ENCODE data around the gene PCAT7.
"Not testable (repeated sequence)": the region's sequence is repeated elsewhere in the genome, so short reads cannot be mapped to it uniquely, and the experiment has no call there.

The PCAT7 gene

DNA sequence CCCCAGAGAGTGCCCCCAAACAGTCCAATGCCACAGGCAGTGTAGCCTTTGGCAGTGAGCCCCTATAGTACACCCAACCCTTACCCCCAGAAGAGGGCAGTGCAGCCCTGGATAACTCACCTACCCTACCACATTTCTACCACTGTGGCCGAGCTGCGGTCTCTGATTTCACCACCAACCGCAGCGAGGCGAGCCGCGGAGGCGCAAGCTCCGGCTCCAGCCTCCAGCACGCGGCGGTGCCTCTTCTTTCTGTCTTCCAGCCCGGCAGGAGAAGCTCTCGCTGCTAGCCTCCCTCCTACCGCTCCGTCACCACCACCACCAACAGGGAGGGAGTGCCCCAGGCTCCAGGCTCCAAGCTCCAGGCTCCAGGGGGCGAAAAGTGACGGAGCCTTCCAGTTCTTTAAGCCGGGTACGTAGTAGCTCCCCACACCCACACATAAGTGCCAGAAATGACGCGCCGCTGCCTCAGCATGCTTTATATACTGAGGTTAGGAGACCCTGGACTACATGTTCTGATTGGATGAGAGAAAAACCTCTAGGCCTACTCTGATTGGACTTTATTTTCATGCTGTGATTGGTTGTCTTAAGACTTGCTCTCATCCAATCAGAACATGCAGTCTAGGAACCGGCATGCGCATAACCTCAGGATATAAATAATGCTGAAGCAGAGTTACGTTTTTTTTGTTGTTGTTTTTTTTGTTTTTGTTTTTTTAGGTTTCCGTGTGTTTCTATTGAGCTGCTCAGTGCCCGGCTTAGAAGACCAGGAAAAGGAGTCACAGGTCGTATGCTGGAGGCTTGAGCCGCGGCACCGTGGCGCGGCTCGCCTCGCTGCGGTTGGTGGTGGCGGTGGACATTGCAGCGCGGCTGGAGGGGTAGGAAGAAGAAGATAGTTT, at the start of gene PCAT7:
TSS of gene PCAT7 (plus strand) at position 645 of the 893 bp plus-strand sequence.
- peak; percentile 1 to 35 for DNase-seq (ENCODE audit: low read depth in 2 of 2)

DNA sequence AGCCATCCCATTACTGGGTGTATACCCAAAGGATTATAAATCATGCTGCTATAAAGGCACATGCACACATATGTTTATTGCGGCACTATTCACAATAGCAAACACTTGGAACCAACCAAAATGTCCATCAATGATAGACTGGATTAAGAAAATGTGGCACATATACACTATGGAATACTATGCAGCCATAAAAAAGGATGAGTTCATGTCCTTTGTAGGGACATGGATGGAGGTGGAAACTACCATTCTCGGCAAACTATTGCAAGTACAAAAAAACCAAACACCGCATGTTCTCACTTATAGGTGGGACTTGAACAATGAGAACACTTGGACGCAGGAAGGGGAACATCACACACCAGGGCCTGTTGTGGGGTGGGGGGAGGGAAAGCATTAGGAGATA, 48.5 kb upstream of the PCAT7 start:
- not testable (repeated sequence) for DNase-seq (ENCODE audit: low read depth in 2 of 2)

DNA sequence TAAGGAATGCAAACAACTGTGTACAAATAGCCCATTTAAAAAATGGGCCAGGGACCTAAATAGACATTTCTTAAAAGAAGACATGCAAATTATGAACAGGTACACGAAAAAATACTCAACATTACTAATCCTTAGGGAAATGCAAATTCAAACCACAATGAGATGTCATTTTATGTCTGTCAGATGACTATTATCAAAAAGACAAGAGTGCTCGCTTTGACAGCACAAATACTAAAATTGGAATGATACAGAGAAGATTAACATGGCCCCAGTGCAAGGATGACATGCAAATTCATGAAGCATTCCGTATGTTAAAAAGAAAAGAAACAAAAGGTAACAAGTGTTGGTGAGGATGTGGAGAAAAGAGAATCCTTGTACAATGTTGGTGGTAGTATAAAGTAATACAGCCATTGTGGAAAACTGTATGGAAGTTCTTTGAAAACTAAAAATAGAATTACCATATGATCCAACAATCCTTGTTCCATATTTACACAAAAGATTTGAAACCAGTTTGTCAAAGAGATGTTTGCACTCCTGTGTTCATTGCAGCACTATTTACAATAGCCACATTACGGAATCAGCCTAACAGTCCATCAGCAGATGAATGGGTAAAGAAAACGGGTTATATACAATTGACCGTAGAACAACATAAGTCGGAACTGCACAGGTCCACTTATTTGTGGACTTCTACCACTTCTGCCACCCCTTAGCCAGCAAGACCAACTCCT, 47.2 kb upstream of the PCAT7 start:
- no peak for DNase-seq (ENCODE audit: low read depth in 2 of 2)

DNA sequence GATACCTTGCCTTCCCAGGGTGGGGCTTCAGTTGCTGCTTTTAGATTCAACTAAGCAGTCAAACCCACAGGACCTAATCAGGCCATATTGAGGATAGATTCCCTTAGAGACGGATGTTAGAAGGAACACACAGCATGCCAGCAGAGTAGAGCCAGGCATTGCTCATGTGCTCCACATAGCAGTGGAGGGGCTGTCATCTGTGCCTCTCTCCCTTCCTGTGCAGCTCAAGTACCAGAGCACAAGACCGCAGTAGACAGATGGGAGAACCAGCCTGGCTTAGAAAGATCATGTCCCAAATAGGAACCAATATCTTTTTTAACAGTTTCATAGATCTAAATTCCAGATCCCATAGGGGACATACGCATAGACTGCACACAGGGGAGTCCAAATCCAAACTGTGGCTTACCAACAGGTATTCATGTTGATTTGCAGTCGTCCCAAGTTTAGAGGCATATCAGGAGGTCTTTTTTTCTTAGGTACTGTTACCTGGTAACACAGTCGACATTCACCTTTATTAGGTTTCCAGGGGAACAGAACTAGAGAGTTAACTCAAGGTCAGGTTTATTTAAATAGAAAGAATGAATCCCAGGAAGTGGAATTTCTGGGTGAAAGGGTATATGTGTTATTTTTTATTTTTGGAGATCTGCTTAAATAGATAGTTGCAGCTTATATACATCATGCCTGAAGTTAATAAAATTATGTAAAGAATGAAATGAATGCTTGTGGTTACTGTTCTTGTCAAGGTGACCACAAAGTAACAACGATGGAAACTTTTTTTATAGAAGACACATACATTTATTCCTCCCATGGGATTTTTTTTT, 43.5 kb upstream of the PCAT7 start:
- DNase-seq (ENCODE audit: low read depth in 2 of 2): no peak

DNA sequence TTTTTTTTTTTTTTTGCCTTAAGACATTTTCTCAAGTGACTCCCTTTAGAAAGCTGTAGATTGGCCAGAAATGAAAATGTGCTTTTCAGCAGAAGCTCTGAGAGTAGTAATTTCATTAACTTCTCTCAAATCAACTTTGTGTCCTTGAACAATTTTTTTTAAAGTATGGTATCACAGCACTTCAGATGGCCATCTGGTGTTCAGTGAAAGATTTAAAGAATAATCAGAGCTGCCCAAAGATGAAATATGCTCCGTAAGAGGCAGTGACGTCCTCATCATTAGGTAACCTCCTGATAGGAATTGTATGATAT, 43.0 kb upstream of the PCAT7 start:
- DNase-seq (ENCODE audit: low read depth in 2 of 2): no peak

DNA sequence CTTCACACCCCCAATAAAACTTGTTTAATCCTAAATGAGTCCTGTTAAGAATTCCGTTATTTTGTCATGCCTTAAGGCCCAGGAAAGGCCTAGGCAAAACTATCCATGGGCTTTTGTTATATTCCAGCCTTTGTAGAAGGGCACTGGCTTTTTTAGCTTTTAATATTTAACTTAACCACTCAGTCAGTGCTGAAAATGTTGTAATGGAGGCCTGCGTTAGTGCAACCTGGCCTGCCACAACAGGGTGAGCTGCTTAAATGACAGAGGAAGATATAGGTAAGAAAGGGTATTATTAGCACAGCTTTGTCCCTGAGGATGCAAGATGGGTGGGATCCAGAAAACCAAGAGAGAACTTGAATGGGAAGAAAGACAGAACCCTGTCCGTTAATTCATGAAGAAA, 40.2 kb upstream of the PCAT7 start:
- no peak for DNase-seq (ENCODE audit: low read depth in 2 of 2)

DNA sequence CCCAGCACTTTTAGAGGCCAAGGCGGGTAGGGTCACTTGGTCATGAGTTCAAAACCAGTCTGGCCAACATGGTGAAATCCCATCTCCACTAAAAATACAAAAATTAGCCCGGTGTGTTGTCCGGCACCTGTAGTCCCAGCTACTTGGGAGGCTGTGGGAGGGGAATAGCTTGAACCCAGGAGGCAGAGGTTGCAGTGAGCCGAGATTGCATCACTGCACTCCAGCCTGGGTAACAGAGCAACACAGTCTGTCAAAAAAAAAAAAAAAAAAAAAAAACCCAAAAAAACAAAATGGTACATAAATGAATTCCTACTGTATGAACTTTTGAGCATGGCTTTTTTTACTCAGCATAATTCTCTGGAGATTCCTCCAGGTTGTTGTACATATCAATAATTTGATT, 37.6 kb upstream of the PCAT7 start:
- DNase-seq (ENCODE audit: low read depth in 2 of 2): no peak

DNA sequence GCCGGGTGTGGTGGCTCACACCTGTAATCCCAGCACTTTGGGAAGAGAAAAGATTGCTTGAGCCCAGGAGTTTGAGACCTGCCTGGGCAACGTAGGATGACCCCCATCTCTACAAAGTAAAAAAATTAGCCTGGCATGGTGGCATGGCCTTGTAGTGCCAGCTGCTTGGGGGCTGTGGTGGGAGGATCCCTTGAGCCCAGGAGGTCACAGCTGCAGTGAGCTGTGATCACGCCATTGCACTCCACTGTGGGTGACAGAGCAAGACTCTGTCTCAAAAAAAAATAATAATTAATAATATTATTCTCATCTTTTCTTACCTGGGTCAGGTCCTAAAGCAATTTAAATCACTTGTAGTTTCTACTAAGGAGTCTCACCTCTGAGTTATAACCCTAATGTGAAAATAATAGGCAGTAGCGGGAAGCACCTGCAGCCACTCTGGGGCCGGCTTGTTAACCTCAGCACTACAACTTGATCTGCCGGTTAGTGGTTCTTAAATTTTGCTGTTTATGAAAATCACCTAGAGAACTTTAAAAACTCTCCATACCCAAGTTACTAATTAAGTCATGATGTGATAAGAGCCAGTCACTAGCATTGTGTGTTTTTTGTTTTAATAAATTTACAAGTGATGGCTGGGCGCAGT, 29.4 kb upstream of the PCAT7 start:
- DNase-seq (ENCODE audit: low read depth in 2 of 2): no peak

DNA sequence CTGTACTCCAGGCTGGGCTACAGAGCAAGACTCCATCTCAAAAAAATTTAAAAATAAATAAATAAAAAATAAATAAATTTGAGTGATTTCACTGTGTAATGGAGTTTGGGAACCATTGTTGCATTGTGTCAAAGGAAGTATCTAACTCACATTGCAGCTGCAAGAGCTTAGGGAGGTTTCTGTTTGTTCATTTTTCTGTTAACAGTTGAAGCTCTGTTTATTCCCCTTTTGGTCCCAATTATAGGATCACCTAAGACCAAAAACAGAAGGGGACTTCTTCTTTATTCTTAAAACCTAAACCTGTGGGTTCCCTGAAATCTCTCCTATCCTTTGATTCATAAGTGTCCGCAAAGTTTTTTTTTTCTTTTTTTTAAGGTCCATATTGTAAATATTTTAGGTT, 28.6 kb upstream of the PCAT7 start:
- DNase-seq (ENCODE audit: low read depth in 2 of 2): no peak

DNA sequence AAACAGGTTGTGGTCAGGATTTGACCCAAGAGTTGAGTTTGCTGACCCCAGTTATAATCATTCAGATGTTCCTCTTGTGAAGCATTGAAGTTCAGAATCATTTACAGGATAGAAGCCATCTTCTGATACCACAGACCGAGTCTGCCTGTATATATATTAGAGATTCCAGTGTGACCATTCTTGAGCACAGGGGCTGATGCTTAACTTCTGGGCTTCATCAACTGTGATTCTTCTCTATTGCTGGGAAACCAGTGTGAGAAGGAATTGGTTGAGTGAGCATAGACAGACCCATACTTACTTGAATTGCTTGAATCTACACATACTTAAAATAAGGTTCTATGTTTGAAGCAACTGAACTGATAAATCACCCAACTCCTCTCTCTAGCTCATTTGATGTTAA, 27.9 kb upstream of the PCAT7 start:
- no peak for DNase-seq (ENCODE audit: low read depth in 2 of 2)

DNA sequence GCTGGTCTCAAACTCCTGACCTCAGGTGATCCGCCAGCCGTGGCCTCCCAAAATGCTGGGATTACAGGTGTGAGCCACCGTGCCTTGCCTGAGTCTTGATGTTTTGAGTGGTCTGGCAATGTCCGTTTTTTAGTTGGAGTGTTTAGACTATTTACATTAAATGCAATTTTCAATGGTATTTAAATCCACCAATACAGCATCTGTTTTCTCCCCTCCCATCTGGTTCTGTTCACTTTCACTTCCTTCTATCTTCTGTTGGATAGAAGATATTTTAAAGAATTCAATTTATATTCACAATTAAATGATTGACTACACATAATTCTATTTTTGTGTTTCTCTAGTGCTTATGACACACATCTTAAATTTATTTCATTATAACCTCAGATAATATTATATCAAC, 26.0 kb upstream of the PCAT7 start:
- no peak for DNase-seq (ENCODE audit: low read depth in 2 of 2)

DNA sequence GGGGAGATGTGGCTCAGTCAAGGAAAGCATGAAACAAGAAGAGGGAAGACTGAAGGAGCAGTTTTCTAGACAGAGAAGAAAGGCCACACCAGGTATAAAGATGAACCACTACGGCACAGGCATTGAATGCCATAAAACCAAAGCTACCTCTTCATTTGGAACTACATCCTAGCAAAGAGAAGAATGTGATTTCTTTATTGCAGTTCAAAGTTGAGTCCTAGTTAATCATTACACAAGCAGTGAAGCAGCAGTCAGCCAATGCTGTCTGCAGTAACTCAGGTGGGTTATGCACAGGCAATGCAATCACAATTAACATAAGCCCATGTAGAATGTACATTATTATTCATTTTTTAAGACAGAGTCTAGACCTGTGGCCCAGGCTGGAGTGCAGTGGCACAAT, 21.7 kb upstream of the PCAT7 start:
- DNase-seq (ENCODE audit: low read depth in 2 of 2): no peak

DNA sequence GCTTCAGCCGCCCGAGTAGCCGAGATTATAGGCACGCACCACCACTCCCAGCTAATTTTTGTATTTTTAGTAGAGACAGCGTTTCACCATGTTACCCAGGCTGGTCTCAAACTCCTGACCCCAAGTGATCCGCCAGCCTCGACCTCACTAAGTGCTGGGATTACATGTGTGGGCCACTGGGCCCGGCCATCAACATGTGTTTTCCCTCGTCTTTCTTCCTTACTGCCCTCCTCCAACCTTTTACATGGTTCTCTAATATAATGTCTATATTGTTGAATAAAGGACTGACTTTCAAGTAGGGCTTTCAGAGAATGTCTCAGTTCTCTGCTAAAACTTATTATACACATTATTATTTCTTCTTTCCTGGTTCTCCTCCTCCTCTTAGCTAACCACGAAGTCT, 21.3 kb upstream of the PCAT7 start:
- DNase-seq (ENCODE audit: low read depth in 2 of 2): no peak

DNA sequence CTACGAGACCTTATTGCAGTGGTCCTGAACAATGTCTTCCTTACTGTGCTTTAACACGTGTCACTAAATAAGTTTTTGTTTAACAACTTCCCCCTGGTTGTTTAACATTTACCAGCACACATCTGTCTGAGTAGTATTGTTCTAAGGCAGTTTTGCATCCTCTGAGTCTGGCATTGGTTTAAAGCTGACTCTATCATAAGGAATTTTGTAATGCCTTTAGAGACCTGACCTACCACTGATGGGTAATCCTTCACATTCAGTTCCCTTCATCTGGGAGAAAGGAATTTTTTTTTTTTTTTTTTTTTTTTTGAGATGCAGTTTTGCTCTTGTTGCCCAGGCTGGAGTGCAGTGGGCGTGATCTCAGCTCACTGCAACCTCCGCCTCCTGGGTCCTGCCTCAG, 20.0 kb upstream of the PCAT7 start:
- no peak for DNase-seq (ENCODE audit: low read depth in 2 of 2)

DNA sequence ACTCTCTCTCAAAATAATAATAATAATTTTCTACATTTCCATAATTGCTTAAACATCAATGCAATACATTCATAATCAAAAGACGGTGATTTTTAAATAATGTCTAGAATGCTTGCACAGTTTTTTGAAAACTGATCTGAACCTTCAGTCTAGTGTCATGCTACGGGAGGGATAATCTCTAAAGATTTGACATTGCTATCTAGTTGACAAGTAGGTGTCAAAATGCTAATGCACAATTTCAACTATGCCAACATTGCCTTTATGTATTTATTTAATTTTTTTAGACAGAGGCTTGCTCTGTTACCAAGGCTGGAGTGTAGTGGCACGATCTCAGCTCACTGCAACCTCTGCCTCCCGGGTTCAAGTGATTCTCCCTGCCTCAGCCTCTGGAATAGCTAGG, 16.0 kb upstream of the PCAT7 start:
- DNase-seq (ENCODE audit: low read depth in 2 of 2): no peak

DNA sequence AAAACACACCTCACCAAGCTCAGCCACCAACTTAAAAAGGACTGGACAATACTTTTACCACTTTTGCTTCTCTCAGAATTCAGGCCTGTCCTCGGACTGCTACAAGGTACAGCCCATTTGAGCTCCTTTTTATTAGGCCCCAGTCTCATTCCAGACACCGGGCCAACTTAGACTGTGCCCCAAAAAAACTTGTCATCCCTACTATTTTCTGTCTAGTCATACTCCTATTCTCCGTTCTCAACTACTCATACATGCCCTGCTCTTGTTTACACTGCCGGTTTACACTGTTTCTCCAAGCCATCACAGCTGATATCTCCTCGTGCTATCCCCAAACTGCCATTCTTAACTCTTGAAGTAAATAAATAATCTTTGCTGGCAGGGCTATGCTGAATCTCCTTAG, 10.5 kb upstream of the PCAT7 start:
- not testable (repeated sequence) for DNase-seq (ENCODE audit: low read depth in 2 of 2)

DNA sequence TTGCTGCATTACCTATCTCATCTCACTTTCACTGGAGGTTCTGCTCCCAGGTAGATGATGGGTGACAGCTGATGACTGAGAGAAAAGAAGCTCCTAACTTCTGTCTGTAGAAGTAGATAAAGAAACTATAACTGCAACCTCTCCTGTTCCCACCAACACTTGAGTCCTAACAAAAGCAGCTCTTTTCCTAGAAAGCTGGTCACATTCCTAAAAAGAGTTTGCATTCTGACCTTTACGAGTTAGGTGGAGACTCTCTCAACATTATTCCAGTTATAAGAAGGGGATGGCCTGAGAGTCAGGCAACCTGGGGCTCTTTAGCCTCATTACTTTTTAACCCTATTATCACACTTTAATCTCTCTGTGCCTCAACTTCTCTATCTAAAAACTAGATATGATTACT, 8.9 kb upstream of the PCAT7 start:
- no peak for DNase-seq (ENCODE audit: low read depth in 2 of 2)

DNA sequence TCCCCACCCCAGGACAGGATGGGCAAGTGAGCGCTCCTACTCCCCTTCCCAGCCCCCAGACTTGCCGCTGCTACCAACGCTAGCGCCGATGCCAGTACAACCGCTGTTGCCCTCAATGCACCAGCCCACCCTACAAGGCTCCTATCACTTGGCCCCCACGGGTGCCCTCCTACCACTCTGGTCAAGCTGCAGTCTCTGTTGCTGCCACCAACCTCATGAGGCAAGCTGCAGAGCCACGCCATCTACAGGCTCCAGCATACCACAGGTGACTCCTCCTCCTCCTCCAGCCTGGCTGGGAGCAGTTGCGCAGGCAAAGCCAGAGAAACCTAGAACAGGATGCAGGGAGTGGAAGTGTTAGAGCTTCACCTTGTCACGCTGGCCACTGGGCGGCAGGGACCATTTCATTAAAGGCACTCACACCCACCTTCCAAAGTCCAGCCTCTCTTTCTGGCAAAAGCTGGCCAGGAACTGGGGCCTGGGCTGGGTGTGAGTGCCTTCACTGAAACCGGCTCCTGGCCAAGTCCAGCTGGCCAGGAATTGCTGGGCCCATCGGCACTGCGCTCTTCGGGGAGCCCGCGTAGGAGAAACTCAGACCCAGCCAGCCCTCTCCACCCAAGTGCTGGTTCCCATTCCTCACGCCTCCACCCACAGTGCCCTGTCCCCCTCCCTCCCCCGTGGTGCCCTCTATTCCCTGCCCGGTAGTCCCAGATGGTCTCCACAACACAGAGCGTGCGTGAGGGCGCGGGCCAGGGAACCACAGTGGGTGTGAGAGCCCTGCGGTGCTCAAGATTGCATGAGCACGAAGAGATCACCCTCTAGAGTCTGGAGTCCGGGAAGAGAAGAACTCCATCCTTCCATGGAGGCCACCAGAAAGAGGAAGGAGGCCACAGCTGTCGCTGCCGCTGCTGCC, 1.6 kb upstream of the PCAT7 start:
- DNase-seq (ENCODE audit: low read depth in 2 of 2): no peak

DNA sequence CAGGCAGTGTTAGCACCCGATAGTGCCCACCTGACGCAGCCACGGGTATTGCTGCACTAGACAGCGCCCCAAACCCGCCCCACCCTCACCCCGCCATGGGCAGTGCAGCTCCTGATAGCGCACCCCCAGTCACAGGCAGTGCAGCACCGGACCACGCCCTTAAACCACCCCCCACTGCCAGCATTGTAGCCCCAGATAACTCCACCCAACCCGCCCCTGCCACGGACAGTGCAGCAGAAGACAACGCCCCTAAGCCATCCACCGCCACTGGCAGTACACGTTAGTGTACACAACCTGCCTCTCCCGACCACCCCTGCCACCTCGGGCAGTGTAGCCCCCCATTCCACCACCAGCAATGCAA, 825 bp upstream of the PCAT7 start:
- no peak for DNase-seq (ENCODE audit: low read depth in 2 of 2)

DNA sequence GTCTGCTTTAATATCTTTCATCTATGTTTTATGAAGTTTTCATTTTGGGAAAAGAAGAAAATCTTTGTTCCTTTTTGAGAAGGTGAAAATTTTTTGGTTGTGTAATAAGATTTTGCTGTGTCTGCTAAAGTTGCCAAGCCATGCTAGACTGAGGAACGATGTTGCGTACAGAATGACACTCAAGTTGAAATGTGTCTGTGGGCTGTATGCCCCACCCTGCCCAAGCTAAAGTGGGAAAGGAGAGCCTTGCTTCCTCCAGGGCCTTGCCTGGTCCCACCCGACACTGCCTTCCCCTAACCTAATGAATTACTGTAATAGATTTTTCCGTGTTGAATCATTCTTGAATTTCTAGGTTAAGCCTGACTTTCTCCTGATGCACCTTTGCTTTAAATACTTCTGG, 2.5 kb downstream of the PCAT7 start:
- DNase-seq (ENCODE audit: low read depth in 2 of 2): no peak

DNA sequence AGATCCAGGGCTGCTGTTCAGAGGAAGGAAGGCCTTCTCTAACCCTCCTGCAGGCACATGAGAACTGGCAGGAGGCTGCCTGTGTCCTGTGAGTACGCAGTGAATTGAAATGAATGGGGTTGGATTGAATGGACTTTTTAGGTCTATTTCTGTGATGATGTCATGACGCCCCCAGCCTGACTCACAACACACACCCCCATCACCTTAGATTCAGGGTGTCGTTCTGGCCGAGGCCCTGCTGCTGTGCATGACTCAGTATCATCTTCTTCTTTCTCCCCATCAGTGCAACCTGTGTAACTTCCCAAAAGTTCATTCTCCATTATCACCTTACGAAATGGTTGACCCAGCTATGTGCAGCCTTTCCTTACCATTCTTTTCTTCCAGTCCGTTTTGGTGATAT, 5.4 kb downstream of the PCAT7 start:
- DNase-seq (ENCODE audit: low read depth in 2 of 2): no peak

Data from stimulated activated CD8-positive, alpha-beta memory T cell treated with anti-CD3 and anti-CD28 coated beads, Interleukin-2, amount 100 ng/mL, for 48 hours (primary cell).